ENCODE results near the gene OR10H1.
"Not testable (repeated sequence)": the region's sequence is repeated elsewhere in the genome, so short reads cannot be mapped to it uniquely, and the experiment has no call there.

The OR10H1 gene, protein sequence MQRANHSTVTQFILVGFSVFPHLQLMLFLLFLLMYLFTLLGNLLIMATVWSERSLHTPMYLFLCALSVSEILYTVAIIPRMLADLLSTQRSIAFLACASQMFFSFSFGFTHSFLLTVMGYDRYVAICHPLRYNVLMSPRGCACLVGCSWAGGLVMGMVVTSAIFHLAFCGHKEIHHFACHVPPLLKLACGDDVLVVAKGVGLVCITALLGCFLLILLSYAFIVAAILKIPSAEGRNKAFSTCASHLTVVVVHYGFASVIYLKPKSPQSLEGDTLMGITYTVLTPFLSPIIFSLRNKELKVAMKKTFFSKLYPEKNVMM

GRCh38 chr19:15815306-15815705 lies at the start of gene OR10H1:
TSS of gene OR10H1 (minus strand) at chr19:15815664. CDS start at chr19:15808037, 7,627 bp downstream.
- no peak for DNase-seq

DNA sequence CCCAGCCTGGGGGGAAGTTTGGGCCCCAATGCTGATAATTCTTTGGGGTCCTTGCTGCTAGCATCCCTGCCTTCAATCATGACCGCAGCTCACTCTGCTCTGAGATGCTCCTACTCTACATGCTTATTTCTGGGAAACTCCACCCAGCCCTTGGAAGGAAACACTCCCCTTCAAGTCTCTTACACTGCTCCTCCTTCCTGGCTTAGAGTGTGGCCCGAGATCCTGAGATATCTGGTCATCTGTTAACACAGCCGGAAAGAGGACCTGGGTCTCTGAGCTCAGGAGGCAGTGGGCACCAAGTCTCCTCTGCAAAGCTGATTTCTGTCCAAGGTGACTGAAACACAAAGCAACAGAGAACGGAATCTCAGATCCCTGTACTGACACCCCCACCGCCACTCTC lies 49.4 kb upstream of the OR10H1 start:
- no peak for DNase-seq

DNA sequence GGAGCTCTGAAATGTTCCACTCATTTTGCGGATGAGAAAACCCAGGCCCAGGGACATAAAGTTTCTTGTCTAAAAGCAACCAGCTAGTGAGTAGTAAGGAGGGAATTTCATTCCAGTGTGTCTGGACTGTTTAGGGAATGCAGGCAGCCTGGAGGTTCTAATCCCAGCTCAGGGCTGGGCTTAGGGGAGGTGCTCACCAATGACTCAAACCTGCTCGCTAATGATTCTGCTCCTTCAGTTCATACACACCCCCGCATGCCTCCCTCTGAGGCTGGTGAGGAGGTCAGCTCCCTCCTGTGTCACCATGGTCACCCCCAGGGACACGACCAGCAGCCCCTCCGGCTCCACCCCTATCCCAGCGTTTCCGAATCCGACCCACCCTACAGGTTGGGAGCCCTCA lies 47.8 kb upstream of the OR10H1 start:
- no peak for DNase-seq

DNA sequence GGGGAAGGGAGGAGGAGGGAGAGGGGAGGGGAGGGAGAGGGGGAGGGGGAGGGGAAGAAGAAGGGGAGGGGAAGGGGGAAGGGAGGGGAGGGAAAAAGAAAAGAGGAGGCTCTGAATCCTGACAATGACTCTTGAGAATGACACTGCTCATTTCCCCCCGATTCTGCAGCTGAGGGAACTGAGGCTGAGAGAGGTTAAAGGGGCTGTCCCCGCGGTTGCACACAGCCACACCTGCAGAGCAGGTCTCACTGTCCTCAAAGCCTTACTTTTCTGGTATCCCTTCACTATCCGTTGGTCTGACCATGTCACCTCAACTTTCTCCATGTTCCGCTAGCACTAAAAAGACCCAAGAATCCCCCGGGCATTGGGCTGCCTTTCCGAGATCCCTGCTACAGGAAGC lies 47.0 kb upstream of the OR10H1 start:
- no peak for DNase-seq

- DNase-seq: no peak
Measured at GRCh38 chr19:15860522-15860921, 45.1 kb upstream of the OR10H1 start.

DNA sequence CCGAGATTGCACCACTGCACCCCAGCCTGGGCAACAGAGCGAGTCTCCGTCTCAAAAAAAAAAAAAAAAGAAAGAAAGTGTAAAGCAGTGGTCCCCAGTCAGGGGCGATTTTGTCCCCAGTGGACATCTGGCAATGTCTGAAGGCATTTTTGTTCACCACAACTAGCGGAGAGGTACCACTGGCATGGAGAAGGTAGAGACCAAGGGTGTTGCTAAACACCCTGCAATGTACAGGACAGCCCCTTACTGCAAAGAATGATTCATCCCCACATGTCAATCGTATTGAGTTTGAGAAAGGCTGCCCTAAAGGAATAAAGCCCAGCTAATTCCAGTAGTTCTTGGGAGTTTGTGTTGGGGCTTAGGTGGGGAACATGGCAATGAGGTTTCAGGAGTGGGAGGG lies 43.7 kb upstream of the OR10H1 start:
- no peak for DNase-seq

- DNase-seq: no peak
Measured at GRCh38 chr19:15850385-15850784, 34.9 kb upstream of the OR10H1 start.

DNA sequence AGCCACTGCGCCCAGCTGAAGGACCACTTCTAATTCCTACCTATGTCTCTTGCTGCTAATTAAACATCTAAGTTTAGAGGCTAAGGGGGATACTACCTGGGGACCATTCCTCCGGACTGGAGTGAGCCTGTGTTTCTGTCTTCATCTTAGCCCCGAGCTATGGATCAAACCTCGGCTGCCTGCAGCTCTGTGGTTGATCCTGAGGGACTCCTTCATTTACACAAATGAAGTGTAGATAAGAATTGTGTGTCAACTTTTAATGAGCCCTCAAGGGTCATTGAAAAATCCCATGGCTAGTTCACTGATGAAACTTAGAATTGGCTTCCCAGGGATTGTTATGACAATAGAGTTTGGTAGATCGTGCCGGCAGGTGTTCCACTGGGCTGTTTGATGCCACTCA lies 31.5 kb upstream of the OR10H1 start:
- DNase-seq: no peak

- DNase-seq: not testable (repeated sequence)
Measured at GRCh38 chr19:15843894-15844222, 28.4 kb upstream of the OR10H1 start.

- no peak for DNase-seq
Measured at GRCh38 chr19:15843203-15843893, 27.9 kb upstream of the OR10H1 start.

- no peak for DNase-seq
Measured at GRCh38 chr19:15841875-15842569, 26.6 kb upstream of the OR10H1 start.

DNA sequence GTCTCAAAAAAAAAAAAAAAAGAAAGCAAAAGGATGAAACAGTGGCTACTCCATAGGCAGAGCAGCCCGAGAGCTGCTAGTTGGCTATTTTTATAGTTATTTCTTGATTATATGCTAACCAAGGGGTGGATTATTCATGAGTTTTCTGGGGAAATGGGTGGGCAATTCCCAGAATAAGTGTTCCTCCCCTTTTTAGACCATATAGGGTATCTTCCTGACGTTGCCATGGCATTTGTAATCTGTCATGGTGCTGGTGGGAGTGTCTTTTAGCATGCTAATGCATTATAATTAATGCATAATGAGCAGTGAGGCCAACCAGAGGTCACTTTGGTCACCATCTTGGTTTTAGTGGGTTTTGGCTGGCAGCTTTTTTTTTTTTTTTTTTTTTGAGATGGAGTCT lies 25.4 kb upstream of the OR10H1 start:
- DNase-seq: no peak

GRCh38 chr19:15839888-15840287 lies 24.4 kb upstream of the OR10H1 start:
- DNase-seq: not testable (repeated sequence)

- no peak for DNase-seq
Measured at GRCh38 chr19:15838351-15838750, 22.9 kb upstream of the OR10H1 start.

DNA sequence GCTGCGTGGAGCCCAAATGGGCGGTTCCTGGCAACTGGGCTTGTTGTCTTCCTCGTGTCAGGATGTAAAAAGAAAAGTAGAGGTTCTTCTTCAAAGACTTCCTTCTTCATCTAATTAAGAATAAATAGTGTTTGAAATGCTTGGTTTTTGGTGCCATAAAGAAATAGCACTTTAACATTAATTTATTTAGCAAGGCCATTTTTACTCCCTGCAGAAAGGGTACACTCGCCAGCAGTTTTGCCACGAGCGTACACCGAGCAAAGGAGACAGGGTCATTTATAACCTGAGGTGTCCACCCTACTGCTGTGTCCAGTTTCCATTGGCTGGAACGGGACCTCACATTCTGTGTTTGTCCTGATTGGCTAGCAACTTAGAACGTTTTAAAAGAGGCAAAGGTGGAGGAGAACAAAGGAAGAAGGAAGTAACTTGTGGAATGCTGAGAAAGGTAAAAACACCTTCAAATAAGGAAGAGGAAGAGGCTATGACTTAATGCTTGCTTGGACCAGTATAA lies 21.8 kb upstream of the OR10H1 start:
- DNase-seq: peak in 1 of 2 experiments; percentile 13

DNA sequence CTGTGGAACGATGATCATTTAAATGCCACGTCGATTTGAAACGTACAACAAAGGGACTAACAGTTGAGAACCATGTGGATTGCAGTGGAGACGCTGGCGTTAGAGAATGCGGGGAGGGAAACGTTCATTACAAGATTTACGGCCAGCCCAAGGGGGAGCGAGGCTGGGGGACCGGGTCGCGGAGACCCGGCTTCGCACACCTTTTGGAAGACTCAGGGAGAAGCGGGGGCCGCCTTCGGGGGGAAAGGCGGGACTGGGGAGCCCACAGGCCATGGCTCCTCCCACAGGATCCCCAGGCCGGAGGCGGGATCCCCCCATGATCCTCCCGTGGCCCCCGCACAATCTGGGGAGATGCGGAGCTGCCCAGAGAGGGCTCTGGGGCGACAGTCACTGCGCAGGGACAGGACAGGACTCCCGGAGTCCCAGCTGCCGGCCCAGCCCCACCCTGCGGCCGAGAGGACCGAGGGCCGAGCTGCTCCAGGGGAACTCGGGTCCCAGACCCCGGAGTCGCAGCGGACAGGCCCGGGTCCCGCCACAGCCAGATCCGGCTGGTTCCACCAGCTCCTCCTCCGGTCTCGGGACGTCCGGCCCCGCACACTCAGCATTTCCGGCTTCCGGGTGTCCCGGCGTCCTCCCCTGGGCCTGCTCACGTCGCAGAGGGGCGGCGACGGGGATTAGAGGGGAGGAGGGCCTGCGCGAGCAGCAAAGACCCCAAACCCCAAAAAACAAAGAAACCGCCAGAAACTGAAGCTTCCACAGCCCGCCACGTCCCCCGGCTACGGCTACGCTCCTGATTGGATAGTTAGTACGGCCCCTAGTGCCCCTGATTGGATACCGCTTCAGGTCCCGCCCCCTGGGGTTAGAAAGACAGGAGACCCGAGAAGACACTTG lies 21.1 kb upstream of the OR10H1 start:
- DNase-seq: peak; percentile 86 to 96

DNA sequence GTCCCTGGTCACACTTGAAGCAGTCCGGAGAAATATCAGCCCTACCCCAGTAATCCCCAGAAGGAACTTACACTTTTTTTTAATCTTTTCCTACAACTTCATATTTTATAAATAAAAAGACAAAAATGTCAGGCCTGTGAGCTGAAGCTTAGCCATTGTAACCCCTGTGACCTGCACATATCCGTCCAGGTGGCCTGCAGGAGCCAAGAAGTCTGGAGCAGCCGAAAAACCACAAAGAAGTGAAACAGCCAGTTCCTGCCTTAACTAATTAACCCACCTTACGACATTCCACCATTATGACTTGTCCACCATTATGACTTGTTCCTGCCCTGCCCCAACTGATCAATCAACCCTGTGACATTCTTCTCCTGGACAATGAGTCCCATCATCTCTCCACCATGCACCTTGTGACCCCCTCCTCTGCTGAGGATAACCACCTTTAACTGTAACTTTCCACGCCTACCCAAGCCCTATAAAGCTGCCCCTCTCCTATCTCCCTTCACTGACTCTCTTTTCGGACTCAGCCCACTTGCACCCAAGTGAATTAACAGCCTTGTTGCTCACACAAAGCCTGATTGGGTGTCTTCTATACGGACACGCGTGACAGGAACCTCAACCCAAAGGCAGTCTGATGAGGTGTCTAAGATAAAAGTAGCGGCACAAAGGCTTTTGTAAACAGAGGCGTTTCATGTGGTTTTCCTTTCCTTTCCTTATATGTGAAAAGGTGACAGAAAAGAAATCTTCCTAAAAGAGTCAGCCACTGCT lies 20.3 kb upstream of the OR10H1 start:
- DNase-seq: not testable (repeated sequence)

DNA sequence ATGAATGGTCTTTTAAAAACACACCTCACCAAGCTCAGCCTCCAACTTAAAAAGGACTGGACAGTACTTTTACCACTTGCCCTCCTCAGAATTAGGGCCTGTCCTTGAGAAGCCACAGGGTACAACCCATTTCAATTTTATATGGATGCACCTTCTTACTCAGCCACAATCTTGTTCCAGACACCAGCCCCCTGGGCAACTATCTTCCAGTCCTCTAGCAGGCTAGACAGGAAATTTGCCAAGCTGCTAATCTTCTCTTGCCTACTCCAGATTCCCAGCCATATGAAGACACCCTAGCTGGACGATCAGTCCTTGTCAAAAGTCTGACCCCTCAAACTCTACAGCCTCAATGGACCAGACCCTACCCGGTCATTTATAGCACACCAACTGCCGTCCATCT lies 18.8 kb upstream of the OR10H1 start:
- DNase-seq: not testable (repeated sequence)

DNA sequence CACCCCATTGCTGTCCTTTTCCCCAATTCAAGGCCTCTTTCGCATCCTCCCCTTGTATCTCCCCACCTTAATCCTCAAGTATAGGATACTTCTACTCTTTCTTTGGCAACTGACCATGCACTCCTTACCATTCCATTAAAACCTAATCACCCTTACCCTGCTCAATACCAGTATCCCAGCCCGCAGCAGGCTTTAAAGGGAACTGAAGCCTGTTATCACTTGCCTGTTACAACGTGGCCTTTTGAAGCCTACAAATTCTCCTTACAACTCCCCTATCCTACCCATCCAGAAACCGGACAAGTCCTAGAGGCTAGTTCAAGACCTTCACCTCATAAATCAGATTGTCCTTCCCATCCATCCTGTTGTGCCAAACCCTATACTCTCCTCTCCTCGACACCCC lies 16.2 kb upstream of the OR10H1 start:
- DNase-seq: no peak

- no peak for DNase-seq
Measured at GRCh38 chr19:15829786-15830185, 14.3 kb upstream of the OR10H1 start.

DNA sequence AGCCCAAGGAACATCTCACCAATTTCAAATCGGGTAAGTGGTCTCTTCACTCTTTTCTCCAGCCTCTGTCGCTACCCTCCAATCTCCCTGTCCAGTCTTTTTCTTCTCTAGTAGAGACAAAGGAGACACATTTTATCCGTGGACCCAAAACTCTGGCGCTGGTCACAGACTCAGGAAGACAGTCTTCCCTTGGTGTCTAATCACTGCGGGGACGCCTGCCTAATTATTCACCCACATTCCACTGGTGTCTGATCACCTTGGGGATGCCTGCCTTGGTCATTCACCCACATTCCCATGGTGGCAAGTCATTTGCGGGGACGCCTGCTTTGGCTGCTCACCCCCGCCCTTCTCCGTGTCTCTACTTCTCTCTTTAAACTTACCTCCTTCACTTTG lies 13.8 kb upstream of the OR10H1 start:
- DNase-seq: no peak

All from SW 1271 (cell line).